Measurements from ENCODE around the gene SIGLEC14.

The SIGLEC14 gene

DNA sequence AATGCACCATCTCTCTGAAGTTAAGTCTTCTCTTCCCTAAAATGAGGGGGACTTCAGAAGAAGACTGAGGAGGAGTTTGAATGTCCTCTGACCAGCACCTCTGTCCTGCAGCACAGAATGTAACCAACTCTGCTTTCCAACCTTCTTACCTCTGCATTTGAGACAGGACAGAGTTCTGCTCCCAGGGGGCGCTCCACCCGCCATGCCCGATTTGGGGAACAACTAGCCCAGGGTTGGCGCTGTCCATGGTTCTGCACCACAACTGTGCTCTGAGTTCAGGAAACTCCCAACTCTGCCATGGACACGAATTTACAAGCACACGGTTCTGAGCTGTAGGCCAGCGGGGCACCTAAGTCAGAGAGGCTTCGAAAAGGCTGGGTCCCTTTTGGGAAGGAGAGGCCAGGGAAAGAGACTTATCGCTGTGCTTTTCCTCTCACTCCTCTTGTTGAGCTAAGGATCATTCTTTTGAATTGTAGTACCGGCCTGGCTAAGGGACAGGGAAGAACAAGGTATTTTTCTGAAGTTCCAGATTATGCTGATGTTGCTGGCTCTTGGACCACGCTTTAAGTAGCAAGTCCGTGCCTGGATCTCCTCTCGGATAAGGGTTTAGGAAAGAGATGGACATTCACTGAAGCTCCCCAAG is 38.6 kb downstream of the SIGLEC14 start:
- peak; percentile 78 for ATAC-seq (ENCODE audit: insufficient read depth, low read depth)
- Histone ChIP-seq H2AFZ (ENCODE audit: low read depth, low read length) (no peak overlapping the region), H3K9me3 (ENCODE audit: insufficient read depth, low read length, severe bottlenecking) (no peaks in the 10 kb centered on the region), H3K36me3 (ENCODE audit: insufficient read depth, low read length) (no peaks in the 10 kb centered on the region), H3K4me3 (ENCODE audit: low read depth in 1 of 2, low read length in 2 of 2) (no peak overlapping the region), H3K27me3 (ENCODE audit: insufficient read depth, low read length, poor library complexity) (no peaks in the 10 kb centered on the region), H3K79me2 (ENCODE audit: insufficient read depth, low read length) (no peaks in the 10 kb centered on the region), H3K9ac (ENCODE audit: low read depth, low read length) (no peak overlapping the region), H3K27ac (ENCODE audit: low read length) (no peak overlapping the region), H3K4me1 (ENCODE audit: insufficient read depth, low read length) (no peaks in the 10 kb centered on the region), H4K20me1 (ENCODE audit: insufficient read depth, low read length) (no peaks in the 10 kb centered on the region), H3K4me2 (ENCODE audit: insufficient read depth, low read length) (no peak overlapping the region)
- TF ChIP-seq, protein P1, sequence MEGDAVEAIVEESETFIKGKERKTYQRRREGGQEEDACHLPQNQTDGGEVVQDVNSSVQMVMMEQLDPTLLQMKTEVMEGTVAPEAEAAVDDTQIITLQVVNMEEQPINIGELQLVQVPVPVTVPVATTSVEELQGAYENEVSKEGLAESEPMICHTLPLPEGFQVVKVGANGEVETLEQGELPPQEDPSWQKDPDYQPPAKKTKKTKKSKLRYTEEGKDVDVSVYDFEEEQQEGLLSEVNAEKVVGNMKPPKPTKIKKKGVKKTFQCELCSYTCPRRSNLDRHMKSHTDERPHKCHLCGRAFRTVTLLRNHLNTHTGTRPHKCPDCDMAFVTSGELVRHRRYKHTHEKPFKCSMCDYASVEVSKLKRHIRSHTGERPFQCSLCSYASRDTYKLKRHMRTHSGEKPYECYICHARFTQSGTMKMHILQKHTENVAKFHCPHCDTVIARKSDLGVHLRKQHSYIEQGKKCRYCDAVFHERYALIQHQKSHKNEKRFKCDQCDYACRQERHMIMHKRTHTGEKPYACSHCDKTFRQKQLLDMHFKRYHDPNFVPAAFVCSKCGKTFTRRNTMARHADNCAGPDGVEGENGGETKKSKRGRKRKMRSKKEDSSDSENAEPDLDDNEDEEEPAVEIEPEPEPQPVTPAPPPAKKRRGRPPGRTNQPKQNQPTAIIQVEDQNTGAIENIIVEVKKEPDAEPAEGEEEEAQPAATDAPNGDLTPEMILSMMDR (IDR thresholded peaks at IDR 0.05; ENCODE audit: borderline replicate concordance, extremely low read depth, low read length, poor library complexity, severe bottlenecking), result peak; percentile 93
- TF ChIP-seq EZH2 (IDR thresholded peaks at IDR 0.05; ENCODE audit: borderline replicate concordance, low read depth, low read length, severe bottlenecking), result no peak
- peak; percentile 85 for DNase-seq

DNA sequence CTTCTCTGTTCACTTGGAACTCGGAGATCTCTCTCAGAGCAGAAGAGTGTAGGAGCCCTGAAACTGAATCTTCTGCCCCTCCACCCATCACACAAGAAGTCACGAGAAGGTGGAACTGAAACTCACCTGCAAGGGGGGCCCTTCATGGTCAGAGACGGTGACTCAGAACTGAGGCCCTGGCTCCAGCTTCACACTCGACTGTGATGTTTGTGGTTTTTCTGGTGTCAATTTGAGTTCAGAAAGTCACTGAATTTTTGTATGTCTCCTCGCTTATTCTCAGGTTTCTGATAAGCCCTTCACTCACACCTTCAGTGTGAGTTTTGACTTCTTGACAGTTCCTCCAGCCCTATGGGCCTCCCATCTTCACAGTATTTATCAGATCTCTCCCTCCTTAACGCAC is 39.5 kb downstream of the SIGLEC14 start:
- H3K27me3 ChIP-seq (ENCODE audit: insufficient read depth, low read length, poor library complexity), result no peaks in the 10 kb centered on the region
- TF ChIP-seq, protein P1 (IDR thresholded peaks at IDR 0.05; ENCODE audit: borderline replicate concordance, extremely low read depth, low read length, poor library complexity, severe bottlenecking), result no peak
- TF ChIP-seq EZH2 (IDR thresholded peaks at IDR 0.05; ENCODE audit: borderline replicate concordance, low read depth, low read length, severe bottlenecking), result no peak
- no peak for DNase-seq
- H3K79me2 ChIP-seq (ENCODE audit: insufficient read depth, low read length), result no peaks in the 10 kb centered on the region
- no peak for ATAC-seq (ENCODE audit: insufficient read depth, low read depth)
- no peaks in the 10 kb centered on the region for H3K9me3 ChIP-seq (ENCODE audit: insufficient read depth, low read length, severe bottlenecking)
- H3K4me3 ChIP-seq (ENCODE audit: low read depth in 1 of 2, low read length in 2 of 2), result no peak overlapping the region
- H3K4me2 ChIP-seq (ENCODE audit: insufficient read depth, low read length), result no peak overlapping the region
- H3K27ac ChIP-seq (ENCODE audit: low read length), result no peak overlapping the region
- no peak overlapping the region for H3K9ac ChIP-seq (ENCODE audit: low read depth, low read length)
- H4K20me1 ChIP-seq (ENCODE audit: insufficient read depth, low read length), result no peaks in the 10 kb centered on the region
- no peak overlapping the region for H2AFZ ChIP-seq (ENCODE audit: low read depth, low read length)
- no peaks in the 10 kb centered on the region for H3K4me1 ChIP-seq (ENCODE audit: insufficient read depth, low read length)
- no peaks in the 10 kb centered on the region for H3K36me3 ChIP-seq (ENCODE audit: insufficient read depth, low read length)

DNA sequence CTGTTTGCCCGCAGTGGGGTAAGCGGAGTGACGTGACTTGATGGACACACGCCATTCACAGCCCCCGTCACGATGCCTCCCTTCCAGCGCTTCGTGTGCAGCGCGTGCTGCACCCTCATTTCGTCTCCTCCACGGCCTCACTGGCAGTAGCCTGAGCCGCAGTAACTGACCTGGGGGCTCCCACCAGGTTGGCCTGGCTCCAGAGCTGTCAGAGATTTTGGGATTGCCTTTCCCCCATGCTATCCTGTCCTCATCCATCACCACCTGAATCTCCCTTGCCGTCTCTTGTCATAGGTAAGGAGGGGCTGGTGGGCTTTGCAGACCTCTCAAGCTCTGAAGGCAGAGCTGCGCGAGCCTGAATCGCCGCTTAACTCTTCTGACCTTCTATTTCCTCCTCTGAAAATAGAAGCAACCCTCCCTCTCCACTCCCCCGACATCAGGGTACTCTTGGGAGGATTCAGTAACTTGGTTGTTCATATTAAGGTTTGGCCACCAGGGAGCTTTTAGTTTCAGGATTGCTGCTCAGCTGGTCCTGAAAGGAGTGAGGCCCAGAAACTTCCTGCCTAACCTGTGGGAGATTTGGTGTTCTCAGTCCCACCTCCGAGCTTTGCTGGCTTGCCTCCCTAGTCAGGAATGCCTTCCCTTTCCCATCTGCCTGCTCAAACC is 44.3 kb downstream of the SIGLEC14 start:
- TF ChIP-seq, protein P1 (IDR thresholded peaks at IDR 0.05; ENCODE audit: borderline replicate concordance, extremely low read depth, low read length, poor library complexity, severe bottlenecking), result no peak
- TF ChIP-seq EZH2 (IDR thresholded peaks at IDR 0.05; ENCODE audit: borderline replicate concordance, low read depth, low read length, severe bottlenecking), result no peak
- no peaks in the 10 kb centered on the region for H3K9me3 ChIP-seq (ENCODE audit: insufficient read depth, low read length, severe bottlenecking)
- no peaks in the 10 kb centered on the region for H4K20me1 ChIP-seq (ENCODE audit: insufficient read depth, low read length)
- H3K27ac ChIP-seq (ENCODE audit: low read length), result no peak overlapping the region
- DNase-seq (no peak), ATAC-seq (ENCODE audit: insufficient read depth, low read depth) (no peak)
- no peak overlapping the region for H3K4me2 ChIP-seq (ENCODE audit: insufficient read depth, low read length)
- no peaks in the 10 kb centered on the region for H3K4me1 ChIP-seq (ENCODE audit: insufficient read depth, low read length)
- no peak overlapping the region for H2AFZ ChIP-seq (ENCODE audit: low read depth, low read length)
- no peaks in the 10 kb centered on the region for H3K36me3 ChIP-seq (ENCODE audit: insufficient read depth, low read length)
- H3K79me2 ChIP-seq (ENCODE audit: insufficient read depth, low read length), result no peaks in the 10 kb centered on the region
- H3K27me3 ChIP-seq (ENCODE audit: insufficient read depth, low read length, poor library complexity), result no peaks in the 10 kb centered on the region
- no peak overlapping the region for H3K4me3 ChIP-seq (ENCODE audit: low read depth in 1 of 2, low read length in 2 of 2)
- no peak overlapping the region for H3K9ac ChIP-seq (ENCODE audit: low read depth, low read length)

All from DND-41 (cell line).